Iris pigment epithelial cell (primary cell): ENCODE results near the gene FANK1.
"Not testable (repeated sequence)": the region's sequence is repeated elsewhere in the genome, so short reads cannot be mapped to it uniquely, and the experiment has no call there.

Experiments
- DNase-seq: peaks from one replicate; pipeline ENCODE4 v3.0.0-alpha.2; 2011; ENCODE audit warnings: low read depth

Gene FANK1

DNA sequence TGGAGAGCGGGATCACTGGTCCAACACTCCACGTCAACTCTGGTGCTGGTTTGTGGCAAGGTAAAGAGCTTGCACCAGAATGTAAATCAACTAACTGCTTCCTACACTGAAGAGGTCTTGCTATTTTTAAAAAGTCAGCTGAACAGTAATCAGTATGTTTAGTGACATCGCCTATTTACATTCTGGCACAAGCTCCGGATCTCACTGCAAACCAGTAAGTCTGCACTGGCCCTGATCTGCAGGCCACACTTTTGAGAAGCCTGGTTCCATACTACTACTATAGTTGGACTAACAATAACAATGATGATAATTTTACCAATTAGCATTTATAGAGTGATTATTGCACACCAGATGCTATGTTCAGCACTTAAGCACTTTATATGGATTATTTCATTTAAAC, 6.9 kb upstream of the FANK1 start:
- not testable (repeated sequence) for DNase-seq

- peak; percentile 21 for DNase-seq
Observed at GRCh38 chr10:125892402-125892801, 4.0 kb upstream of the FANK1 start.

- DNase-seq: not testable (repeated sequence)
Observed at GRCh38 chr10:125894176-125894575, 2.2 kb upstream of the FANK1 start.

DNA sequence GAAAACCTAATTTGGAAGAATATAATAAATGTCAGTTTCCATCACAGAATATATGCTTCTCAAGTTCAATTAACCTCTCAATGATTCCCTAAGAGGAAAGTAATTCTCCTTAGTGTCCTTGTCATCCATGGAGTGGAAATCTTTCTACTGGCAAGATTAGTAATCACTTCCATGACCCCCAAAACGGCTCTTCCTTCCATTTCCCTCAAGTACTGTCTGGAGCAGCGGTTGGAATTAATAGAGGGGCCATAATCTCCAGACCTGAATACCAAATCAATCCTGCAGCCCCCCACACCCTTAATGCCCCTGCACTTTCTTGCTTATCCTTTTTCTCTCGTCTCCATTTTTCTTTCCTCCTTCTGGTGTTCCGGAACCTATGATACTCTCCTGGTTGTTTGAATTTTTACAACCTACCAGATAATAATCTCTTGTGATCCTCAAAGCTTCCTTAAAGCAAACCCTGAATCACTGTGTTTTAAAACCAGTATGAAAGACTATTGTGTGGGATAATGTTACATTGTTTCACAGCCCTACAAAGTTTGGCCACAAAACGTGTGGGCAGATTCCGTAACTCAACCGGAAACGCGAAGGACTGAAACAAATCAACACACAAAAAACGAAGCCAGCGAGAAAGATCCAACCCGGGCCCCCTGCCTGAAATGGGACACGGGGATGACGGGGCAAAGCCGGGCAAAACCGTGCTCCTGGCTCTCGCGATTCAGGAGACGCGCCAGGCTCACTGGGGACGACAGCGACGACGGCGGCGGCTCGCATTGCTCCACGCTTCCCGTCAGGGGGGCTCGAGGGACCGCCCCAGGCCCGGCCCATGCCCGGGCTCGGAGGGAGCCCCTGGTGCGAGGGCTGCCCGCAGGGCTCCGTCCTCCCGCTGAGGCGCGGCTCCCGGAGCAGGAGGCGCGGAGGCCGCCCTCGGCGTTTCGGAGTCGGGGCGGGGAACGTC, 955 bp upstream of the FANK1 start:
- DNase-seq: peak; percentile 76

GRCh38 chr10:125897317-125897716, 953 bp downstream of the FANK1 start:
- not testable (repeated sequence) for DNase-seq

DNA sequence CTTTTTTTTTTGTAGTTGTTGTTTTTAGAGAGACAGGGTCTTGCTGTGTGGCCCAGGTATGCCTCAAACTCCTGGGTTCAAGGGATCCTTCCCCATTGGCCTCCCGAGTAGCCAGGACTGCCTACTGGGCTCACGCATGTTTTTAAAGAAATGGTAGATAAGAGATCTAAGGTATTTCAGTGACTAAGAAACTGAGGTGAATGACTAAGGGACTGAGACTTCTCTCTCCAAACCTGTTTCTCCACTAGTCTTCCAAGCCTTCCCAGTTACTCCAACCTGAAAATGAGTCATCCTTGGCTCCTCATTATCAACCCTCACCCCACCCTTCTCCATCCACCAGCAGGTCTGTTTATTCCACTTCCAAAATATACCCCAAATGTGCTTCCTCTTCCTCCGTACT, 4.6 kb downstream of the FANK1 start:
- peak; percentile 29 for DNase-seq

- DNase-seq: peak; percentile 33
Observed at GRCh38 chr10:125903135-125903640, 6.8 kb downstream of the FANK1 start.

- DNase-seq: not testable (repeated sequence)
Observed at GRCh38 chr10:125905069-125905994, 9.0 kb downstream of the FANK1 start.

DNA sequence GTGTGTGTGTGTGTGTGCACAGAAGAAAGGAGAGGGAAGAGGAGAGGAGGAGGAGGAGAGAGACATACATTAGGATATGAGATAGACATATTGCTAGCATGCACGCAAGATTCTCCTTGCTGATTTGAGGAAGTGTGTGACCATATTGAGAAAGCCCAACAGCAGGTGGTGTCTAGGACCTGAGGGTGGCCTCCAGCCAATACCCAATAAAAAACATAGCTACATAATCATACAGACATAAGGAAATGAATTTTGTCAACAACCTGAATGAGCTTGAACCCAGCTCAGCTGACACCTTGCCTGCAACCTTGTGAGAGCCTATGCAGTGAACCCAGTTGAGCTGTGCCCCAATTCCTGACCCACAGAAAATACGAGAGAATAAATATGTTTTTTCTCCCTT, 11.2 kb downstream of the FANK1 start:
- not testable (repeated sequence) for DNase-seq

DNA sequence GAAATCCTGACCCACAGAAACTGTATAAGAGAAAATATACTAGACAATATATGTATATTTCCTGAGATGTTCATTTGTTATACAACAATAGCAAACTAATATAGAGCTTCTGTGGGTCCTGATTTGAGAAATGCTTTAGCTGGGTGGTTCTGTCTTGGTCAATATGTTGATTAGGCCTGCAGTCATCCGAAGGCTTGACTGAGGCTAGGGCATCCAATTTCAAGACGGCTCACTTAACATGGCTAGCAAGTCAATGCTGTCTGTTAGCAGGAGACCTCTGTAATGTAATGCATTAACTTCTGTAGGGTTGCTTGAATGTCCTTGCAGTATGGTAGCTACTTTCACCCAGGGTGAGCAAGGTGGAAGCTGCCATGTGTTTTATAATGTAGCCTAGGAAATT, 12.4 kb downstream of the FANK1 start:
- DNase-seq: not testable (repeated sequence)

- not testable (repeated sequence) for DNase-seq
Observed at GRCh38 chr10:125909491-125909890, 13.1 kb downstream of the FANK1 start.

DNA sequence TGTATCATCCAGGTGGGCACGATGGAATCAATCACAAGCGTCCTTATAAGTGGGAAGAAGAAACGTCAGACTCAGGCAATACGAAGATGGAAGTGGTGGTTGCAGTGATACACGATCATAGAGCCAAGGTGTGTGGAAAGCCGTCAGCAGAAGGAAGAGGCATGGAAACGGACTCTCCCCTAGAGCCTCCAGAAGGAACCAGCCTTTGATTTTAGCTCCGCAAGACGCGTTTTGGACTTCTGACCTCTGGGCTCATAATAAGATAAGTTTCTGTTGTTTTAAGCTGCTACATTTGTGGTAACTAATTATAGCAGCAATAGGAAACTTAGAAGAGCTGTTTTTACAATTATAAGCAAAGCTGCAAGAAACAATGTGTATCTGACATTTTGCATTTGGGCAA, 14.8 kb downstream of the FANK1 start:
- DNase-seq: no peak

- no peak for DNase-seq
Observed at GRCh38 chr10:125911990-125912389, 15.6 kb downstream of the FANK1 start.

GRCh38 chr10:125913277-125913676, 16.9 kb downstream of the FANK1 start:
- DNase-seq: not testable (repeated sequence)

- no peak for DNase-seq
Observed at GRCh38 chr10:125916977-125917376, 20.6 kb downstream of the FANK1 start.

GRCh38 chr10:125917704-125918361, 21.5 kb downstream of the FANK1 start:
- DNase-seq: not testable (repeated sequence)

GRCh38 chr10:125921643-125922306, 25.4 kb downstream of the FANK1 start:
- not testable (repeated sequence) for DNase-seq

GRCh38 chr10:125925262-125925834, 29.0 kb downstream of the FANK1 start:
- DNase-seq: no peak

DNA sequence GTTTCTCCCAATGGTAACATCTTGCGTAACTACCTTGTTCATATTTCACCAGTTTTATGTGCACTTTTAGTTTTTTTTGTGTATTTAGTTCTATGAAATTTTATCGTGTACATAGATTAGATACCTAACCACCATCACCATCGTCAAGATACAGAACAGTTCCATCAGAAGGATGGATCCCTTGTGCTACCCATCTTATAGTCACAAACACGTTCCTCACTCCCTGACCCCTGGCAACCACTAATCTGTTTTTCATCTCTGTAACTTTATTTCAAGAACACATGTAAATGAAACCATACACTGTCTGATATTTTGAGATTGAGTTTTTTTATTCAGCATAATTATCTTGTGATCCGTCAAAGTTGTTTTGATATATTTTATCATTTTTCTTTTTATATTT, 29.9 kb downstream of the FANK1 start:
- no peak for DNase-seq

GRCh38 chr10:125927265-125927664, 30.9 kb downstream of the FANK1 start:
- not testable (repeated sequence) for DNase-seq
